Measurements from ENCODE around the gene HMX1.

Gene HMX1

DNA sequence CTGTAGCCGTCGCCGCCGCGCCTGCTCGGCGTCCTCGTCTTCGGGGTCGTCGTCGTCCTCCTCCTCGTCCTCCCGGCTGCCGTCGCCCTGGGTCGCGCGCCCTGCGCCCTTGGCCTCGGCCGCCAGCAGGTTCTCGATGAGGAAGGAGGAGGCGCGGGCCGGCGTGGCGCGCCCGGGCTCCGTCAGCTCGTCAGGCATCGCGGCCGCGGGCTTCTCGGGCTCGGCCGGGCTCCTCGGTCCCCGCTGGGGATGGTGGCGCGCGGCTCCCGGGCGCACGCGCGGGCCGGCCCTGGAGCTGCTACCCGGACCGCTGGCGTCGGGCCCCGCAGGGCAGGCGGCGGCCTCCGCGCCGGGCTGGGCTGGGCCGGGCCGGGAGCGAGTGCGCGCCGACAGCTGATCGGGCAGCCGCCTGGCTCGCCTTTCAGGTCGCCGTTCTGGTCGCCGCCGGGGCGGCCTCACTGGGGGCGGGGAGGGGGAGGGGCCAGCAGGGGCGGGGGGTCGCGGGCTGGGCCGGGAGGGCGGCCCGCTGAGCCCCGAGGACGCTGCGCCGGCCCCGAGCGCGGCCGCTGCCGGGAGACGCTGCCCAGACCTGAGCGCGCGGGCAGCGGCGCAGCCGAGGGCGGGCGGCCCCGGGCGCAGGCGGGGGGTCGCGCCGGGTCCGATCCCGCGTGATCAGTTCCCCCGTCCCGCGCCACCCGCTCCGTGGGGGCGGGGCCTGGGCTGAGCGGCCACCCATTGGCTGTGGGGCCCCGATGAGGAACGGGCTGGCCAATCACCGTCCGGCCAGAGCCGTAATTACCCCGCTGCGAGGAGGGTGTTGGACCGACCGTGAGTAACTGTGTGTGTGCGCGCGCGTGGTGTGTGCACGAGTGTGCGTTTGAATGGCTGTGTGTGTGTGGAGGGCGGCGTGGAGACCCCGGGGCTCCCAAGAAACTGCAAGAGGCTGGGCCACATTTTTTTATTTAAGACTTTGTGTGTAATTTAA lies at the start of gene HMX1:
Gene HMX1, minus strand, starts transcription at position 423 of the 985 bp plus-strand sequence. Its CDS starts 225 bp downstream, at position 198.
- no peak for DNase-seq (ENCODE audit: low read depth)

- DNase-seq (ENCODE audit: low read depth): no peak
Measured at GRCh38 chr4:8920969-8921368, 49.3 kb upstream of the HMX1 start.

DNA sequence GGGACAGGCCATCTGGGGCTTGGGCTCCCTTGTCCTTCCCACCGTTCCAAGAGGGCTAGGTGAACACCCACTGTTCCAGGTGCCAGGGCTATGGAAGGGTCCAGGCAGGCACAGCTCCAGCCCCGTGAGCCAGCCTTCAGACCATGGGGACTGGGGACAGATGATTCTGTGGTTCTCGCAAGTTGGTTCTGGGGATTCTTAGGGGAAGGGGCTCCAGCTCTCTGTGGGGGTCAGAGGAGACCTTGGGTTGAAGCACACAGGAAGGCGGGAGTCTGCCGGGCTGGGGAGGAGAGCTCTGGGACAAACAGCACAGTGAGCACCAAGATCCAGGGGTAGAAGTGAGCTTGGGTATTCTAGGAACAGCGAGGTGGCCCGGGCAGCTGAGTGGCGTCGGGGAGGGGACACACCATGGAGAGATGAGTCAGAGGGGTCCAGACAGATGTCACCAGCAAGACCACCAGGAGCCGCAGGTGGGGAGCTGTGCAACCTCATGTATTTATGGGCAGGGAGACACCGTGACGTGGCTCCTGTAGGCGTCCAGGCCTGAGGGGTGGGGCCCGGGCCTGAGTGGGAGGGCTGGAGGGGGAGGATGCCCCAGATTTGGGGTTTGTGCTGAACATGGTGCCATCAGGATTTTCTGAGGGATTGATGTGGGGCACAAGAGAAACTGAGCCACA lies 48.8 kb upstream of the HMX1 start:
- no peak for DNase-seq (ENCODE audit: low read depth)

DNA sequence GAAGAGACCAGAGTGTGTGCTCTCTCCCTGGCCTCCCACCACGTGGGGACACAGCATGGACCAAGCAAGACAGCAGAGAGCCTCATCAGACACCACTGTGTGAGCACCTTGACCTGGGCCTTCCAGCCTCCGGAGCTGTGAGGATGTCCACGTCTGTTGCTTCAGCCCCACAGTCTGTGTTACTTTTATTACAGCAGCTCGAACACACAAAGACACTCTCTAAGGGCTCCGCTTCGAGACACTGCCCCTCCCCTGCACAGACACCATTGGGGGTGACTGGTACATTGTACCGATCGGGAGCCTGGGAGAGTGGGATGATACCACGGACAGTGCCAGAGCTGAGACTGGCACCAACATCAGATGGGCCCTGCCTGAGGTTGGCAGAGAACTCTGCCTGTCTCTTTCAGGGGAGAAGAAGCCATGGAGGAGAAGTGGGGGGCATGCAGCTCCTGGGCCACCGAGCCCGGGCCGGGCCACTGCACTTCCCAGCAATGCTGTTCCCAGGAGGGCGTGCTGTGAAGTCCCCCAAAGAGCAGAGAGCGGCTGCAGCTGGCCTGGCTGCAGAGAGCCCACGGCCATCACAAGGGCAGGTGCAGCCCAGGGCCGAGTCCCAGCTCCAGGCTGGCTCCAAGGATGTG lies 48.1 kb upstream of the HMX1 start:
- DNase-seq (ENCODE audit: low read depth): no peak

DNA sequence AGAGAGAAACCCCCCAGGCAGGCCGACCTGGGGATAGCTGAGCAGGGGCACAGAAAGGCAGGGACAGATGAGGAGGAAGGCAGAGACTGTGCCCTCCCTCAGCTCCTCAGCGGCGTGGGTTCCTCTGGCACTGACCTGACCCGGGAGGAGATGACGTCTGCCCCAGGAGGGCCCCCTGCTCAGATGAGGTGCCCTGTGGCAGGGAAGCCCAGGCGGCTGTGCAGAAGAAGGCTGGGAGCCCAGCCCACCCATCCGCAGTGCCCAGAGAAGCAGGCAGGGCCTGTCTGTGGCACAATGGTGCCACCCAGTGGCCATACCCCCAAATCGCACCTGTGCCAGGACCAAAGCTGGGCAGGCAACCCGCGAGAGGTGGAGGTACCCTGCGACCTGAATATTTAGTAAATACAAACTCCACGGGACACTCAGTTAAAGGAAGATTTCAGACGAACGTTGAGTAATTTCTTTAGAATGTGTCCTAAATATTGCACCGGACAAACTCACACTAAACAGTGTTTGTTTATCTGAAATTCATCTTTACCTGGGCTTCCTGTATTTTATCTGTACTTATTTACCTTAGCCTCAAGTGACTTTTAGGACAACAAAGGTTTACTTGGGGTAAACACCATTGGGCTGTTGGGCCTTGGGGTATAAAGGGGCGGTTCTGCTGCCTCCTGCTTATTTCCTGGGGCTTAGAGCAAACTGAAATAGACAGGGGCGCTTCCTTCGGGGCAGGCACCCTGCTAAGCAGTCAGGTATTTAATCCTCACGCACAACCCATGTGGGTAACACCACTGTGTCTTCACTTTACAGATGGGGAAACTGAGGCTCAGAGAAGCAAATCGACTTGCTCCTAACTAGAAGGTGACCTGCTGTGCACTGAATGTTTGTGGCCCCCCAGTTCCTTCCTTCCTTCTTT lies 46.5 kb upstream of the HMX1 start:
- peak; percentile 10 for DNase-seq (ENCODE audit: low read depth)

GRCh38 chr4:8917321-8917811 lies 45.7 kb upstream of the HMX1 start:
- no peak for DNase-seq (ENCODE audit: low read depth)

- no peak for DNase-seq (ENCODE audit: low read depth)
Measured at GRCh38 chr4:8916906-8917305, 45.3 kb upstream of the HMX1 start.

DNA sequence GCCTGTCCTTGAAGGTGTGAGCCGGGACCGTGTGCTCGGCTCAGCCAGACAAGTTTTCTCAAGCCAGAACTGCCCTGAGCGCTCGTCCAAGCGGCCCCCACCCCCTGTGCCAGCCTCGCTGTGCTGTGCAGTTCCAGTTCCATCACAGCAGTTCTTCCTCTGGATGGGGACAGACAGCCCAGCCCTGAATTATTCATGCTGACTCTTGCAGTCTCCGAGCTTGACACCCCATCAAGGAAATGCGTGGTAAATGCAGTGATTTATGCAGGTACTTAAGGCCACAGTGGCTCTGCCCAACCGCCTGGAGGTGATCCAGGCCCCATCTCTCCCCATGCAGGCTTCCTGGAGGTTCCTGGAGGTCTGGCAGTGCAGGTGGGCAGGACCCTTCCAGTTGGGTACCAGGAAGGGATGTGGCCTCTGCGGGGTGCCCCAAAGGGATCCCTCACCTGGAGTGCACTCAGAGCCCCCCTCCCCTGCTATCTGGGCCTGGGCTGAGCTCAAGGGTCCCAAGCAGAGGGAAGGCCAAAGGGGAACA lies 44.8 kb upstream of the HMX1 start:
- no peak for DNase-seq (ENCODE audit: low read depth)

GRCh38 chr4:8915201-8916200 lies 43.9 kb upstream of the HMX1 start:
- DNase-seq (ENCODE audit: low read depth): no peak

- DNase-seq (ENCODE audit: low read depth): no peak
Measured at GRCh38 chr4:8914461-8915171, 43.0 kb upstream of the HMX1 start.

DNA sequence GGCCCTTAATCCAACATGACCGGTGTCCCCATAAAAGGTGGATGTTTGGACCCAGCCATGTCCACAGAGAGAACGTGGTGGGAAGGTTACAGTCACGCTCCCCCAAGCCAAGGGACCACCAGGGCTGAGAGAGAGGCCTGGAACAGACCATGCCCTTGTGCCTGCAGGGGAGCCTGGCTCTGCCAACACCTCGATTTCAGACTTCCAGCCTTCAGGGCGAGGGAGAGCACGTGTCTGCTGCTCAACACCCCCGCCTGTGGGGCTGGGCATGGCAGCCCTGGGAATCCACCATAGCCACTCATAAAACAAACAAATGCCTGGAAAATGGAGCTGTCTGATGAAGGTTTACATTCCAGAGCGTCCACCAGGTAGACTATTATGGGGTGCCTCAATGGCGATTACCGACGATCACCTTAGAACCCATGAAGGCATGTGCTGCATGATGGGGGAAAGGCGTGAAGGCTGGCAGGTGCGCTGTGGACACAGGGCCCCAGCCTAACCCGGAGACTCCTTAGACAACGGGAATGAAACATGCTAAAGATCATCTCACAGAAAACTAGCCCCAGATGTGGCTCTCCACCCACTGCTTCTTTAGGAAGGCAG lies 42.3 kb upstream of the HMX1 start:
- DNase-seq (ENCODE audit: low read depth): no peak

- no peak for DNase-seq (ENCODE audit: low read depth)
Measured at GRCh38 chr4:8913121-8913857, 41.6 kb upstream of the HMX1 start.

- DNase-seq (ENCODE audit: low read depth): no peak
Measured at GRCh38 chr4:8912506-8912905, 40.9 kb upstream of the HMX1 start.

- no peak for DNase-seq (ENCODE audit: low read depth)
Measured at GRCh38 chr4:8912089-8912455, 40.4 kb upstream of the HMX1 start.

DNA sequence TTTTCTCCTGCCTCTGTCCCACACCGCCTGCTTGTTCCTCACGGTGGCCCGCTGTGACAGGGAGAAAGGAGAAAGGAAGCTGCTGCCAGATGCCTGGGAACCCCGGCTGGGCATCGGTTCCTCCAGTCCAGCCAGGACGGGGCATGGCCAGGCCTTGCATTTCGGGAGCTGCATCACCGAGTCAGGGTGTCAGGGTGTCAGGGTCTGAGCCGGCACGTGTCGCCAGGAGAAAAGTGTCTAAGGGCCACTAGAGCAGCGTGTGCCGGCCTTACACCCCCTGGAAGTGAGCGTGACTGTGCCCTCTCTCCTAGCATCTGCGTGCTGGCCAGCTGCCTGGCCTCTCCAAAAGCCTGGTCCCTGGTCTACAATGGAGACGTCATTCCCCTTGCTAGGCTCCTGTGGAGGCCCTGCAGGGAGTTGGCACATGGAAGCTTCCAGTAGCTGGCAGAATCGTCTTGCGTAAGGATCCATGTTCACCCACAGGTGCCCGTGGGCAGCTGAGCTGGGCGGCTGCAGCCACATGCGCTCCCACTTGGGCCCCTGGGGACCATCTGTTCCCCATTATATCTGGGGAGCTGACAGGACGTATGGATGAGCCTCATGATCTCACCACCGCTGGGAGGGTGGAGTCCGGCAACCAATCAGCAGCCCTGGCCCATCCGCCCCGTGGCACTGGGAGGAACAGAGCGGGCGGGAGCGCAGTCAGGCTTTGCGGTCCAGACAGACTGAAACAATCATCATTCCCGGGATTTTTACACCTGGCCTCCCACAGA lies 39.9 kb upstream of the HMX1 start:
- DNase-seq (ENCODE audit: low read depth): no peak

DNA sequence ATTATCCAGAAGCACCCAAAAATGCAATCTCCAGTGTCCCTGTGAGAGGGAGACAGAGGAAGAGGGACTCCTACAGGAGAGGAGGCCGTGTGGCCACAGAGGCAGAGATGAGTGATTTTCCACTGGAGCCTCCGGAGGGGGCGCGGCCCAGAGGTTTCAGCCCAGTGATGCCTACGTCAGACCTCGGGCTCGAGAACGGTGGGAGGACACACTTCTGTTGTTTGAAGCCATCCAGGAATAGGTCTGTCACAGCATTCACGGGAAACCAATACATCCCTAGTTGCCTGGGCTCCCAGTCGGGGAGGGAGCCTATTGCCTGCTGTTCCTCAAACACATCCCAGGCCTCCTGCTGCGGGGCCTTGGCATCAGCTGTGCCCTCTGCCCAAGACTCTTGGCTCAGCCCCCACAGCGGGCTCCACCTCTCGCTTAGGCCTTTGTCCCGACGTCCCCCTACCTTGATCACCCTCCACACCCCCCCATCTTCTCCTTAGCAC lies 39.2 kb upstream of the HMX1 start:
- DNase-seq (ENCODE audit: low read depth): no peak

Measured in stimulated activated CD8-positive, alpha-beta memory T cell treated with anti-CD3 and anti-CD28 coated beads, Interleukin-12 subunit alpha, Interleukin-12 subunit beta, amount 100 ng/mL, for 4 hours (primary cell).